ENCODE data around the gene BIN1.

BIN1 gene

GRCh38 chr2:127105656-127106456 is 1.1 kb downstream of the BIN1 start:
- in situ Hi-C loops (cut with HindIII; ENCODE audit: low pct_ligation_motif_present, low sequenced_read_pairs), result no loop called here
- DNase-seq, result peak; percentile 44
- TF ChIP-seq, protein P1, sequence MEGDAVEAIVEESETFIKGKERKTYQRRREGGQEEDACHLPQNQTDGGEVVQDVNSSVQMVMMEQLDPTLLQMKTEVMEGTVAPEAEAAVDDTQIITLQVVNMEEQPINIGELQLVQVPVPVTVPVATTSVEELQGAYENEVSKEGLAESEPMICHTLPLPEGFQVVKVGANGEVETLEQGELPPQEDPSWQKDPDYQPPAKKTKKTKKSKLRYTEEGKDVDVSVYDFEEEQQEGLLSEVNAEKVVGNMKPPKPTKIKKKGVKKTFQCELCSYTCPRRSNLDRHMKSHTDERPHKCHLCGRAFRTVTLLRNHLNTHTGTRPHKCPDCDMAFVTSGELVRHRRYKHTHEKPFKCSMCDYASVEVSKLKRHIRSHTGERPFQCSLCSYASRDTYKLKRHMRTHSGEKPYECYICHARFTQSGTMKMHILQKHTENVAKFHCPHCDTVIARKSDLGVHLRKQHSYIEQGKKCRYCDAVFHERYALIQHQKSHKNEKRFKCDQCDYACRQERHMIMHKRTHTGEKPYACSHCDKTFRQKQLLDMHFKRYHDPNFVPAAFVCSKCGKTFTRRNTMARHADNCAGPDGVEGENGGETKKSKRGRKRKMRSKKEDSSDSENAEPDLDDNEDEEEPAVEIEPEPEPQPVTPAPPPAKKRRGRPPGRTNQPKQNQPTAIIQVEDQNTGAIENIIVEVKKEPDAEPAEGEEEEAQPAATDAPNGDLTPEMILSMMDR (IDR thresholded peaks at IDR 0.05; ENCODE audit: low read depth, low read length, missing control alignments), result no peak
- peak overlapping the region; percentile 86 for H3K4me3 ChIP-seq (ENCODE audit: low read depth, low read length)
- H3K27ac ChIP-seq, result peak overlapping the region; percentile 58
- no peaks in the 10 kb centered on the region for H3K27me3 ChIP-seq (replicated peaks)
- no peaks in the 10 kb centered on the region for H3K36me3 ChIP-seq (replicated peaks)

DNA sequence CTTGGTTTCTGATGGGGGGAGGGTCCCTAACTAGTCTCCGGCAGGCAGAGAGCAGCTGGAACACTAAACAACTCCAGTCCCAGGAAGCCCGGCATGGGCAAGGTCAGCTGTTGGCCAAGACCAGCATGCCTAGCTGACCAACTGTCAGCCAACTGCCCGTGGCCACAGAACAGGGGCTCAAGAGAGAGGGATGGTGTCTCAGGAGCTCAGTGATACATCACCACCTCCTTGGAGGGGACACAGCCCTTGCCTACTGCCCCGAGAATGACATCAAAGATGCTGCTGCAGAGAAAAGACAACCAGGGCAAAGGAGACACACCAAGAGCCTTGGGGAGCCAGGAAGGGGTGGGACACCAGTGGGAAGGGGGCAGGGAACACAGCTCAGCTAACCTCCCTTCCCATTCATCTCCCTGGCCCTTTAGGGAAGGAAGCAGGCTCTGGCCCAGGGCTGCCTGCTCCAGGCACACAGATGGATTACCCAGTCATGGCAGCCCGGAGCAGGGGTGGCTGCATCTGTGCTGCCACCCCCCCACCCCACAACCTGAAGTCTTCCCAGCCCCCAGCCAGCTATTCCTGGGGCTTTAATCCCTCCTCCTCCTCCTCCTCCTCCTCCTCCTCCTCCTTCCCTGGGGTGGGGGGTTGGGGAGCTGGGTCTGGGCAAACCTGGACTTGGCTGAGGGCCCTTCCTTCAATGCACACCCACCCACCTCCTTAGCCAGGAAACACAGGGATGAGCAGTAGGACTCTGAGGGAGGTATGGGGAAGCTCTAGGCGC is 1.9 kb downstream of the BIN1 start:
- Histone ChIP-seq H3K36me3 (replicated peaks) (no peaks in the 10 kb centered on the region), H3K4me3 (ENCODE audit: low read depth, low read length) (peak overlapping the region; percentile 86), H3K27ac (peak overlapping the region; percentile 58), H3K27me3 (replicated peaks) (no peaks in the 10 kb centered on the region)
- in situ Hi-C loops (cut with HindIII; ENCODE audit: low pct_ligation_motif_present, low sequenced_read_pairs), result no loop called here
- TF ChIP-seq, protein P1 (IDR thresholded peaks at IDR 0.05; ENCODE audit: low read depth, low read length, missing control alignments), result no peak
- DNase-seq, result no peak

- Histone ChIP-seq H3K36me3 (replicated peaks) (no peaks in the 10 kb centered on the region), H3K27ac (no peak overlapping the region), H3K27me3 (replicated peaks) (no peaks in the 10 kb centered on the region), H3K4me3 (ENCODE audit: low read depth, low read length) (no peak overlapping the region)
- in situ Hi-C loops (cut with HindIII; ENCODE audit: low pct_ligation_motif_present, low sequenced_read_pairs), result no loop called here
- DNase-seq, result no peak
- TF ChIP-seq, protein P1 (IDR thresholded peaks at IDR 0.05; ENCODE audit: low read depth, low read length, missing control alignments), result no peak
Measured at GRCh38 chr2:127104166-127104660, 2.7 kb downstream of the BIN1 start.

DNA sequence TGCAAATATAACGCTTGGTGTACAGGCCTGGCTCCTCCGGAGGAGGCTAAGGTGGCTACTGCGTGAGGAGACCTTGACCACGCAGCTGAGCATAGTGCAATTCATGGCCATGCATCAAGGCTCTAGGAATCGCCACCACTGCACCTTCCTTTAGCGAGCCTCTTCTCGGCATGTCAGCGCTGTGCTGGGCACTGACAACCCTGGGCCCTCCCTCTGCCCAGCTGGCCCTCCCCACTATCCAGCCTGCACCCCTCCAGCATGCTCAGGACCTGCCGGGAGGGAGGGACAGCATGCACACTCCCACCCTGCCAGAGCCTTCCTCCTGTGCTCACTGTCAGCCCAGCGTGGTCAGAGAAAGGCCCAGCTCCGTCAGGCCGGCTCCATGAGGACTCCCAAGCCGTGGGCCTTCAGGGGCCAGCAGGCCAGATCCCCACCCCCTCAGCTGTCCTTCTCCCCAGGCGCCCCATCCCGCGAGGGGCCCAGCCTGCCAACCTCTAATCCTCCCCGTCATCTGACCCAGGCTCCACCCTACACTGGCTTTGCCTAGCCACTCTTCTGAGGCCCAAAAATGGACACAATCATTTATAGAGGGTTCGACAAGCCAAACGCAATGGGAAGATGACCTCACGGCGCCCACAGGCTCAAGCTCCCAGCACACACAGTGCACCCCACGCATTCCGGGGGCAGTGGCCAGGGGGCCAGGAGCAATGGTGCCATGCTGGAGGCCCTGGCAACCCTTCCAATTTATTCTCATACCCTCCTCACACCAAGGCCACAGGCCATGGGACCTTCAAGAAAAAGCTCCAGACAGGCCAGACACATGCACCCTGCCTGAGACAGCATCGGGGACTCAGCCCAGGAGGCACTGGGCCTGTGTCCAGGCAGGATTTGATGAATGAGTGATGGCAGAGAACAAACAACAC is 3.5 kb downstream of the BIN1 start:
- Histone ChIP-seq H3K27ac (no peak overlapping the region), H3K36me3 (replicated peaks) (no peaks in the 10 kb centered on the region), H3K27me3 (replicated peaks) (no peaks in the 10 kb centered on the region), H3K4me3 (ENCODE audit: low read depth, low read length) (no peak overlapping the region)
- in situ Hi-C loops (cut with HindIII; ENCODE audit: low pct_ligation_motif_present, low sequenced_read_pairs), result no loop called here
- TF ChIP-seq, protein P1 (IDR thresholded peaks at IDR 0.05; ENCODE audit: low read depth, low read length, missing control alignments), result no peak
- DNase-seq, result no peak

- no peaks in the 10 kb centered on the region for H3K27me3 ChIP-seq (replicated peaks)
- no peak overlapping the region for H3K4me3 ChIP-seq (ENCODE audit: low read depth, low read length)
- TF ChIP-seq, protein P1 (IDR thresholded peaks at IDR 0.05; ENCODE audit: low read depth, low read length, missing control alignments), result no peak
- no peak overlapping the region for H3K27ac ChIP-seq
- H3K36me3 ChIP-seq (replicated peaks), result no peaks in the 10 kb centered on the region
- in situ Hi-C loops (cut with HindIII; ENCODE audit: low pct_ligation_motif_present, low sequenced_read_pairs), result no loop called here
- DNase-seq, result no peak
Measured at GRCh38 chr2:127102521-127103242, 4.3 kb downstream of the BIN1 start.

Measured in brain microvascular endothelial cell (primary cell).